ENCODE results near the gene FOXP1. TPM values are rescaled to one million over a fixed set of nuclear protein-coding genes. Genes with fewer than 3 reads are reported as not detected.

Gene FOXP1
- total and polyA plus RNA-seq, 7 experiments from 2014 or later, result 104 to 537 (median 444) TPM

- Histone ChIP-seq H3K9me3 (ENCODE audit: control insufficient read depth in 2 of 3, low read length in 3 of 3) (no peaks in the 10 kb centered on the region), H3K4me1 (ENCODE audit: control insufficient read depth in 2 of 2, insufficient read depth in 2 of 2, low read length in 2 of 2) (no peaks in the 10 kb centered on the region), H3K36me3 (ENCODE audit: control insufficient read depth in 2 of 3, insufficient read depth in 3 of 3, low read length in 3 of 3) (peaks cover 0 to 34% (median 0%) of the 10 kb centered on the region in 3 experiments), H3K27me3 (ENCODE audit: control insufficient read depth in 2 of 2, insufficient read depth in 2 of 2, low read length in 2 of 2) (no peaks in the 10 kb centered on the region), H3K4me3 (ENCODE audit: low read length) (no peak overlapping the region), H3K27ac (ENCODE audit: low read depth, low read length) (no peak overlapping the region)
- no peaks in the 10 kb centered on the region for H3K27me3 Mint-ChIP-seq
- POLR2A ChIA-PET, result no interaction called here
- H3K4me3 Mint-ChIP-seq, result no peak overlapping the region
- H3K9me3 Mint-ChIP-seq, result no peaks in the 10 kb centered on the region
- peaks cover 5 to 43% (median 42%) of the 10 kb centered on the region in 5 donors for H3K36me3 Mint-ChIP-seq
- ATAC-seq (no peak), DNase-seq (no peak)
- intact Hi-C loops (cut with micrococcal nuclease), result no loop called here
- peak overlapping the region in 3 of 9 donors; percentile 25 to 81 (median 53) for H3K27ac Mint-ChIP-seq
- H3K4me1 Mint-ChIP-seq, result peaks cover 11 to 59% (median 44%) of the 10 kb centered on the region in 7 donors
- CTCF ChIA-PET, result no interaction called here
Observed at GRCh38 chr3:71183549-71183948, 400.0 kb downstream of the FOXP1 start.

- peaks cover under 1 to 53% (median 39%) of the 10 kb centered on the region in 7 donors for H3K4me1 Mint-ChIP-seq
- ChIA-PET CTCF (no interaction called here), POLR2A (no interaction called here)
- H3K4me3 ChIP-seq (ENCODE audit: low read length), result no peak overlapping the region
- H3K9me3 ChIP-seq (ENCODE audit: control insufficient read depth in 2 of 3, low read length in 3 of 3), result no peaks in the 10 kb centered on the region
- ATAC-seq (no peak), DNase-seq (no peak)
- no peak overlapping the region for H3K27ac ChIP-seq (ENCODE audit: low read depth, low read length)
- H3K36me3 ChIP-seq (ENCODE audit: control insufficient read depth in 2 of 3, insufficient read depth in 3 of 3, low read length in 3 of 3), result peaks cover 0 to 38% (median 7%) of the 10 kb centered on the region in 3 experiments
- H3K9me3 Mint-ChIP-seq, result no peaks in the 10 kb centered on the region
- H3K4me1 ChIP-seq (ENCODE audit: control insufficient read depth in 2 of 2, insufficient read depth in 2 of 2, low read length in 2 of 2), result no peaks in the 10 kb centered on the region
- intact Hi-C loops (cut with micrococcal nuclease), result loop anchor here in 1 of 2 donors (1.0 kb wide), 1 partner anchor 8 kb away; no protein-coding TSS in a partner anchor
- H3K4me3 Mint-ChIP-seq, result no peak overlapping the region
- H3K36me3 Mint-ChIP-seq, result peaks cover 6 to 52% (median 43%) of the 10 kb centered on the region in 5 donors
- H3K27ac Mint-ChIP-seq, result peak overlapping the region in 3 of 9 donors; percentile 36 to 70 (median 68)
- H3K27me3 ChIP-seq (ENCODE audit: control insufficient read depth in 2 of 2, insufficient read depth in 2 of 2, low read length in 2 of 2), result no peaks in the 10 kb centered on the region
- H3K27me3 Mint-ChIP-seq, result no peaks in the 10 kb centered on the region
Observed at GRCh38 chr3:71180524-71180923, 403.0 kb downstream of the FOXP1 start.

- Mint-ChIP-seq H3K9me3 (no peaks in the 10 kb centered on the region), H3K4me3 (no peak overlapping the region), H3K27ac (peak overlapping the region in 8 of 9 donors; percentile 13 to 79 (median 59)), H3K4me1 (peaks cover 0 to 66% (median 55%) of the 10 kb centered on the region in 7 donors), H3K27me3 (no peaks in the 10 kb centered on the region), H3K36me3 (peaks cover 0 to 66% (median 36%) of the 10 kb centered on the region in 5 donors)
- DNase-seq, result no peak
- CTCF ChIA-PET, result no interaction called here
- no peak for ATAC-seq
- POLR2A ChIA-PET, result interaction anchor here (1.3 kb wide), 1 partner anchor 10 kb away, joined by 4 read pairs; no protein-coding TSS in a partner anchor
- Histone ChIP-seq H3K27ac (ENCODE audit: low read depth, low read length) (no peak overlapping the region), H3K9me3 (ENCODE audit: control insufficient read depth in 2 of 3, low read length in 3 of 3) (no peaks in the 10 kb centered on the region), H3K27me3 (ENCODE audit: control insufficient read depth in 2 of 2, insufficient read depth in 2 of 2, low read length in 2 of 2) (no peaks in the 10 kb centered on the region), H3K36me3 (ENCODE audit: control insufficient read depth in 2 of 3, insufficient read depth in 3 of 3, low read length in 3 of 3) (peaks cover 0 to 41% (median 11%) of the 10 kb centered on the region in 3 experiments), H3K4me1 (ENCODE audit: control insufficient read depth in 2 of 2, insufficient read depth in 2 of 2, low read length in 2 of 2) (no peaks in the 10 kb centered on the region), H3K4me3 (ENCODE audit: low read length) (no peak overlapping the region)
- intact Hi-C loops (cut with micrococcal nuclease), result loop anchor here in 1 of 2 donors (2.0 kb wide), 1 partner anchor 17 kb away; no protein-coding TSS in a partner anchor
Observed at GRCh38 chr3:71177375-71177774, 406.2 kb downstream of the FOXP1 start.

- peaks cover 0 to 73% (median 53%) of the 10 kb centered on the region in 7 donors for H3K4me1 Mint-ChIP-seq
- CTCF ChIA-PET, result interaction anchor here (0.7 kb wide), 1 partner anchor 13 kb away, joined by 3 read pairs; no protein-coding TSS in a partner anchor
- POLR2A ChIA-PET, result interaction anchor here (0.5 kb wide), 1 partner anchor 61 kb away, joined by 3 read pairs; no protein-coding TSS in a partner anchor
- intact Hi-C loops (cut with micrococcal nuclease), result loop anchor here in 1 of 2 donors (2.0 kb wide), 1 partner anchor 18 kb away; no protein-coding TSS in a partner anchor
- Histone ChIP-seq H3K27me3 (ENCODE audit: control insufficient read depth in 2 of 2, insufficient read depth in 2 of 2, low read length in 2 of 2) (no peaks in the 10 kb centered on the region), H3K36me3 (ENCODE audit: control insufficient read depth in 2 of 3, insufficient read depth in 3 of 3, low read length in 3 of 3) (peaks cover 0 to 50% (median 11%) of the 10 kb centered on the region in 3 experiments), H3K27ac (ENCODE audit: low read depth, low read length) (no peak overlapping the region), H3K4me1 (ENCODE audit: control insufficient read depth in 2 of 2, insufficient read depth in 2 of 2, low read length in 2 of 2) (no peaks in the 10 kb centered on the region), H3K9me3 (ENCODE audit: control insufficient read depth in 2 of 3, low read length in 3 of 3) (no peaks in the 10 kb centered on the region), H3K4me3 (ENCODE audit: low read length) (no peak overlapping the region)
- no peak for ATAC-seq
- peak overlapping the region in 3 of 9 donors; percentile 0 to 48 (median 13) for H3K27ac Mint-ChIP-seq
- no peak for DNase-seq
- no peaks in the 10 kb centered on the region for H3K27me3 Mint-ChIP-seq
- H3K36me3 Mint-ChIP-seq, result peaks cover 0 to 75% (median 33%) of the 10 kb centered on the region in 5 donors
- H3K4me3 Mint-ChIP-seq, result no peak overlapping the region
- H3K9me3 Mint-ChIP-seq, result no peaks in the 10 kb centered on the region
Observed at GRCh38 chr3:71176366-71176765, 407.2 kb downstream of the FOXP1 start.

- intact Hi-C loops (cut with micrococcal nuclease), result loop anchor here in 1 of 2 donors (2.0 kb wide), 1 partner anchor 19 kb away; no protein-coding TSS in a partner anchor
- ChIA-PET CTCF (interaction anchor here (0.7 kb wide), 1 partner anchor 13 kb away, joined by 3 read pairs; no protein-coding TSS in a partner anchor), POLR2A (interaction anchor here (0.5 kb wide), 1 partner anchor 60 kb away, joined by 3 read pairs; no protein-coding TSS in a partner anchor)
- Histone ChIP-seq H3K36me3 (ENCODE audit: control insufficient read depth in 2 of 3, insufficient read depth in 3 of 3, low read length in 3 of 3) (peaks cover 0 to 51% (median 11%) of the 10 kb centered on the region in 3 experiments), H3K27me3 (ENCODE audit: control insufficient read depth in 2 of 2, insufficient read depth in 2 of 2, low read length in 2 of 2) (no peaks in the 10 kb centered on the region), H3K9me3 (ENCODE audit: control insufficient read depth in 2 of 3, low read length in 3 of 3) (no peaks in the 10 kb centered on the region), H3K27ac (ENCODE audit: low read depth, low read length) (no peak overlapping the region), H3K4me1 (ENCODE audit: control insufficient read depth in 2 of 2, insufficient read depth in 2 of 2, low read length in 2 of 2) (no peaks in the 10 kb centered on the region), H3K4me3 (ENCODE audit: low read length) (no peak overlapping the region)
- Mint-ChIP-seq H3K4me1 (peaks cover 0 to 73% (median 55%) of the 10 kb centered on the region in 7 donors), H3K36me3 (peaks cover under 1 to 74% (median 29%) of the 10 kb centered on the region in 5 donors), H3K27me3 (no peaks in the 10 kb centered on the region), H3K9me3 (no peaks in the 10 kb centered on the region), H3K4me3 (no peak overlapping the region), H3K27ac (peak overlapping the region in 8 of 9 donors; percentile 0 to 91 (median 50))
- DNase-seq (no peak), ATAC-seq (no peak)
Observed at GRCh38 chr3:71175691-71176365, 407.7 kb downstream of the FOXP1 start.

GRCh38 chr3:71172951-71173350 lies 410.6 kb downstream of the FOXP1 start:
- DNase-seq, result no peak
- Mint-ChIP-seq H3K4me1 (peaks cover 0 to 89% (median 72%) of the 10 kb centered on the region in 7 donors), H3K9me3 (no peaks in the 10 kb centered on the region), H3K27me3 (no peaks in the 10 kb centered on the region), H3K4me3 (peak overlapping the region in 1 of 10 donors; percentile 1), H3K27ac (peak overlapping the region in 8 of 9 donors; percentile 55 to 84 (median 81)), H3K36me3 (peaks cover 1 to 85% (median 29%) of the 10 kb centered on the region in 5 donors)
- Histone ChIP-seq H3K36me3 (ENCODE audit: control insufficient read depth in 2 of 3, insufficient read depth in 3 of 3, low read length in 3 of 3) (peaks cover 0 to 52% (median 11%) of the 10 kb centered on the region in 3 experiments), H3K27me3 (ENCODE audit: control insufficient read depth in 2 of 2, insufficient read depth in 2 of 2, low read length in 2 of 2) (no peaks in the 10 kb centered on the region), H3K4me3 (ENCODE audit: low read length) (no peak overlapping the region), H3K27ac (ENCODE audit: low read depth, low read length) (no peak overlapping the region), H3K4me1 (ENCODE audit: control insufficient read depth in 2 of 2, insufficient read depth in 2 of 2, low read length in 2 of 2) (no peaks in the 10 kb centered on the region), H3K9me3 (ENCODE audit: control insufficient read depth in 2 of 3, low read length in 3 of 3) (no peaks in the 10 kb centered on the region)
- CTCF ChIA-PET, result no interaction called here
- intact Hi-C loops (cut with micrococcal nuclease), result loop anchor here in 1 of 2 donors (1.0 kb wide), 1 partner anchor 7 kb away; no protein-coding TSS in a partner anchor
- POLR2A ChIA-PET, result no interaction called here
- ATAC-seq, result no peak

Data from naive thymus-derived CD4-positive, alpha-beta T cell (primary cell).